NOMO-1 treated with dmso at 0.1 percent for 144 hours (cell line): ENCODE measurements around the gene CHIC2.

Experiments used
- DNase-seq: peaks from one replicate; lab custom pipeline; 2025; ENCODE audit not compliant: unreplicated experiment; lab: John Stamatoyannopoulos, UW

CHIC2 gene

DNA sequence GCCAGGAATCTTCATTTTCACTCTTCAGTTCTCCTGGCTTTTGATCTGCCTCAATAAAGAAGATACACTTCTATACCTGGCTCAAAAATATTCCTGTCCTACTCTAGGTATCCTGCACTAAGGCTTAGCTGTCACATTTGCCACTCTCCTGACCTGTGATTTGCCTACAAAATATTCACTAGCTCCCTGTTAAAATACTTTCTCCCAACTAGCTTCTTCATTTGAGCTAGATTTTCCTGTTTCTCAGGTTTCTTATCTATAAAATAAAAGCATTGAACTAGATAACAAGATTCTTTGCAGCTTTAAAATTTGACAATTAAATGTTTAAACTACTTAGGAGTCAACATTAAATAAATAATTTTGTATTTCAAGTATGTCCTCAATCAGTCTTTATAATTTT, 53.2 kb downstream of the CHIC2 start:
- no peak for DNase-seq

DNA sequence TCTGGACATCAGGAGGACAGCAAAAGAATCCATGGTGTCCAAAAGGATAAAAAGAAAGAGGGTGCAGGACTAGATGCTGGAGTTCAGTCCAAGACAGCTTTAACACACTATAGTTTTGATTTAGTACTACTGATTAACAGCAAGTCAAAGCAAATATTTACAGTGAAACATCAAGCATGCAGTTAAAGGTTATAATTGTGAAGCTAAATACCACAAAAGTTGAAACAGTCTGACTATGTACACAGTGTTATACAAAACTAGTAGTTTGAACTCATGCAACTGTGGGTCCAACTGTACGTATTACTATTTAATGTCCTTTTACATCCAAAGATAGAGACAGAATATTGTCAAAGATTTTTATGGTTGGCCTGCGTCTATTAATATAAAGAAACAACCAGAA, 57.6 kb downstream of the CHIC2 start:
- DNase-seq: no peak

DNA sequence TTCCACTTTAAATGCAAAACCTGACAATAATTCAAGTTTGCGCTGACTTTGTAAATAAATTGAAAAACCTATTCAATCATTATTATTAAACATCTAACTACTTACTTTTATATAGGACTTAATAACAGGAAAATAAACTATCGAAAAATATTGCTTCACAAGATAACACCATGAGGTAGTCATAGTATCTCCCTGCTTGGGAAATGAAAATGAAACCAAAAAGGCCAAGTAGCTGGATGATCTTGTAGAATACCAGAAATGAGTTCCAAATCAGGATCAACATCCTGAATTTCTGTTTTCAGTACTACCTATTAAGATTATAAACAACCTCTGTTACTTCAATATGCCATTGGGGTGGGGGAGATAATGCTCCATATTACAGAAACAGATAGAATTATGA, 58.9 kb downstream of the CHIC2 start:
- no peak for DNase-seq

DNA sequence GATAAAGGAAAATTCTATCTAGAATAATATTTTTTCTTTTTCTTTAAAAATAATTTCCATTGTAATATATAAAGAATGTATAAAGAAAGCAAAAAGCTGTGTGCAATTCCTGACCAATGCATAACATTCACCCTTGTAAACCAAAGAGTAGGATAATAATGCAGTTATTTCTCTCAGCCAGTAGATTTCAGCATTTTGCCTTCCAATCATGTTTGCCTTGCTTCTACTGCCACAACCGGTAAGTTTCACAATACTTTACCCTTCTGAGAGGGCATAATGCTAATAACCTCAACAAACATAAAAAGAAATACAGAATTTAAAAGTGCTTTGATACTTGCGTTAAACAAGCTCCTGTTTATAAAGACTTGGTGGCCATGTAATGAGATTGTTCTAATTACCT, 59.9 kb downstream of the CHIC2 start:
- DNase-seq: no peak

DNA sequence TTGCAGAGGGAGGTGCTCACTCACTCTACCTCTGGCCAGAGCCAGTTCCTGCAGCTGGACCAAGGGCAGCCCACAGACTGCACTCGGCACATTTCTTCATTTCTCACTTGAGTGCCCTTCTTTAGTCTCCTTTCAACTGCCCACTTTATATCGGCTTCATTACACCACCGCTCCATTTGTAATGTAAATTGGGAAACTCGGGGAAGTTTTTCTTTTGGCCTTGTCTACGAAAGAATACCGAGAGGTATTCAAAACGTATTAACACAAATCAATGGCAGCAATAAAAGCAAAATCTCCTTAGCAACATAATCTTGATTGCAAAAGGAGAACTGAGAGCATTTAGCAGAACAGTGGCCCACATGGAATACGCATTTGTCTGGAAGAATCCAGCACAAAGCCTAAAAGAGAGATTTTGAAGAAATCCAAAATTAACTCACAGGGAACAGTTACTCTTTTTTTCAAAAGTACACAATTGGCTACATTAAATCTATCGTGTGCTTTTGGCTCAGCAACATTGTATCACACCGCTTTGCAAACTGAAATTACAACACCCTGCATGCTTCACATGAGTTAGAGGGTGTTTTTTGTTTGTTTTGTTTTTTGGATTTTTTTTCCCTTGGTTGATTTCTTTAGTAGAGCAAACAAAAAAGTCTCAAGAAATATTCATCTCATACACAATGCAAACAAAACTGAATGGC, 62.6 kb downstream of the CHIC2 start:
- DNase-seq: no peak

DNA sequence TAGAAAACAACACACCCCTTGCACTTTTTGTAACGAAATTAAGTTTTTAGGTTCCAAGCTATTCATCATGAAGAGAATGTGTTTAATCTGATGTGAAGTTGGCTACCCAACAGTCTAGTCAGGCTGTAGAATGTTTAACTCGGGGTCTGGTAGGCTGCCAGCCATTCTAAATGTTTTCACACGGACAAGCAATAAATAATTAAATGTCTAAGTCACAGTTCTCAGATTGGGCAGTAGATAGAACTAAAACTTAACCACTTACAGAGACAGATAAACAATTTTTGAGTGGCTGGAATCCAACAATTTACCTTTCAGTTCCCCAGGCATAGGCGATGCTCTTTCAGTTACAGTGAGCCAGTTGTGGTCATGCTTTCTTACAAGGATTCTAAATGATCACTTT, 66.5 kb downstream of the CHIC2 start:
- no peak for DNase-seq

DNA sequence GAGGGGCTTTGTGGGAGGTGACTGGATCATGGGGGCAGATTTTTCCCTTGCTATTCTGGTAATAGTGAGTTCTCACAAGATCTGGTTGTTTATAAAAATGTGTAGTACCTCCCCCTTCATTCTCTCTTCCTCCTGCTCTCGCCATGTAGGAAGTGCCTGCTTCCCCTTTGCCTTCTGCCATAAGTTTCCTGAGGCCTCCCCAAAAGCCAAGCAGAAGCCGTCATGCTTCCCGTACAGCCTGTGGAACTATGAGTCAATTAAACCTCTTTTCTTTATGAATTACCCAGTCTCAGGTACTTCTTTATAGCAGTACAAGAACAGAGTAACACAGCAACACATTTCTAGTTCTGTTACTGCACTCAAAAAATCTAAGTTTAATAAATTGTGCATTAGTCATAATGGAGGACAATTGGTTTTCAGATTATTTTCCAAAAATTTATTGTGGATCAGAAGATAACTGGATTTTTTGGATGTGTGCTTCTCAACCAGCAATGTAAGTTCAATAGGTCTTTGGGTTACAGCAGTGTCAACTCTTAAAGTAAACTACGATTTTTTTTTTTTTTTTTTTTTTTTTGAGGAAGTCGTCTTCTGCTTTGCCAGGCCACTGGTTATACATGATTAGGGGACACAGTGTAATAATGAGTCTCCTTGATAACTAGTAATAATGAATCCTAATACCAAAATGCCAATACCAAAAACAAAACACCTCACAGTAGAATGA, 69.9 kb downstream of the CHIC2 start:
- no peak for DNase-seq

DNA sequence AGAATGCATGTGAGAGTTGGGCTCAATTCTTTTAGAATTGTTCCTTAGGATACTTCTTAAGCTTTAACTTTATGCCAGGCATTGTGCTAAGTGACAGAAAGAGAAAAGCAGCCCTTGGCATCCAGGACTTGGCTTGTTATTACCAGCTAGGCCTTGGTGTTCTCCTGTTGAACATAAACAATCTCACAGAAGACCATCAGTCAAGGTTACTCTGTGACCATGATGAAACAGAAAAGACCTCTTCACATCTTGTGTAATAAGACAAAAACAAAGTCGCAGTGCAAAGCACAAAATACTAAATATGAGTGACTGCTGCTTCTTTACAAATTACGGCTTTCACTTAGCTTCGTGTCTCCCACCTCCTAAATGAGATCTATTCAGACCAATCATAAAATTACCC, 71.6 kb downstream of the CHIC2 start:
- no peak for DNase-seq

DNA sequence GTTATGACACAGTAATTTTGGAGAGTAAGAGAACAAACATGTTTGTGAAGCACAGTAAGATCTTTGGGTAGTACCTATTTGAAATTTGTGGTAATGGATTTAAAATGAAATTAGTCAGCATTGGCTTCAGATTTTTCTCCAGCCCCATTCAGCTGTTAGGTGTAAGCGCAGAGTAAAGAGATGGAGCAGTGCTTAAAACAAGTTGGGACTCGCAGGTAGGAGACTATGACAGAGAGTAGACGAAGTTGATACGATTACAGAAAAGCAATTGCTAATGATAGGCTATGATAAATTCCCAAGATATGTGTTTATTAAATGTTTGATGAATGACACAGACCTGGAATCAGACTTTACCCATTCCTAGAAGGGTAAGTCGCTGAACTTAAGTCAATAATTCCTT, 72.6 kb downstream of the CHIC2 start:
- DNase-seq: no peak

DNA sequence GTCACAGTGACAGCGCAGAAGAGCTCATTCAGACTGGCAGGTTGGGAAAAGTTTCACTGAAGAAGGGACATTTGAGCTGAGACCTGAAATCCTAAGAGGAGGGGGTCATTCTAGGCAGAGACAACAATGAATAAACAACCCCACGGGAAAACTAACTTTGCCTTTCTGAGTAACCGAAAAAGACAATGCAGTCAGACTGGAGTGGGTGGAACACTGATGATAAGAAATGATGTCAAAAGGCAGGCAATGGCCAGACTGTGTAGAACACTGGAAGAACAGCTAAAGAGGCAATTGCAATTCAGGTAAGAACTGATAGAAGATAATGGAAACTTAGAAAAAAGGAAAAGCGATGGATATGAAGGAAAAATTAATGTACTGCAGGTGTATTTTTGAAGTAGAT, 73.8 kb downstream of the CHIC2 start:
- DNase-seq: no peak

DNA sequence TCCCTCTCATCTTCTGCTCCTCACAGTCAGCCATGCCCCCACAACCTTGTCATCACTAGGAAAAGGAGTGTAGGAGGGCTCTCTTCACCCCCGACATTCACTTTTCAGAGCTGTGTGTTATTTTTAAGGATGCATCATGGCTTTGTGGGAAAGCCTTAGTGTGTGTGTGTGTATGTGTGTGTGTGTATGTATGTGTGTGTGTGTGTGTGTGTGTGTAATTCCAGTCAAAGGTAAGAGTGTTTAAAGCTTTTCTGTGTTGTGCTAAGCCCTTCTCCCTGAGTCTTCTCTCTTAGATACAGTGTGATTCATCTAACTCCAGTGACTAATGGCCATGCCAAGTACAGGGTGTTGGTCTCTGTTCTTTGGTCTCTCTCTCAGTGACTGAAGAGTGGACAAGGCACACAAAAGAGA, 76.6 kb downstream of the CHIC2 start:
- no peak for DNase-seq

DNA sequence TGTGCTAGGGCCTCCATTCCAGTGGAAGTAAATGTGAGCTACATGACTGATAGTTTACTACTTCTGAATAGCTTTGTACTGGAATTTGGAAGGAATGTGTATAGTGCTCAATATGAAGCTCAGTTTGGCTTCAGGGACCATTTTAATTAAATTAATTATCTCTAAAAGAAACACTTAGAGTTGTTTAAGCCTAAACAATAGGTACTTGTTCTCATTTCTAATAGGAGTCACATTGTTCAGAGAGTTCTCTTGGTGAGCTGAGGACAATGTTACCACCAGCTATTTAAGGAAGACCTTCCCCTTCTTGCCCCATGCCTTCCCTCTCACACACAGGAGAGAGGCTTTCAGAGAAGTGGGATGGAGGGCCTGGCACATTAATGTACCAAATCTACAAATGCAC, 78.3 kb downstream of the CHIC2 start:
- DNase-seq: no peak

DNA sequence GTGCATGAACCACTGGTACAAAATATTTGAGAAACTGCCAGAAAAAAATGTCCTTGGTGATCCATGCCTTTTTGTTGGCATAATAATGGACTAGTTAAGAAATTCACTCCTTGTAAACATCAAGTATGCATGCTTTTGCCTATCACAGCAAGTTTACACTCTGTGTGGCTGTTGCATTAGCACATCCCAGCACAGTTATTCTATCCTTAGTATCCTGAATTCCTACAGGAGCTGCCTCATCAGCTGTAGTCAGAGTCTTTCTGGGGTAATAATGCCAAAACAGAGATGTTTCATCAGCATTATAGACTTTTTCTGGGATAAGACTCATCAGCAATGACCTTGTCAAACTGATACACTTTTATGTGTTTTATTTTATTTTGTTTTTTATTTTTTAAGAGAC, 82.8 kb downstream of the CHIC2 start:
- DNase-seq: no peak

DNA sequence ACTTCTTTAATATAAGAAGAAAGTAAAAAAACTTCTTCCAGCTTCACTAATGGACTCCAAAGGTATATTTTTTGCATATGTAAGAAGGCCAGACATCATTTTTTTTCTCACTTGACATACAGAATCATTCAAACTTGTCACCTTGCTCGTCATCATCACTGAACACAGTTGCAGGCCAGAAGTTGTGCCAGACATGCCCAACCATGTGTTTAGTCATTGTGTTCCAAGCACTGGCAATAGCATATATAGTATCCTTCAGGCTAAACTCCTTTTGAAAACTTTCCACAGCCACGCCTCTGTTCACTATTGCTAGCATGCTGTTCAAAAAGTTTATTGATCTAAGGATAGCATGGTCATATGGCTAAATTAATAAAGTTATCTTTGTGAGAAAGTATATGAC, 83.3 kb downstream of the CHIC2 start:
- DNase-seq: no peak

DNA sequence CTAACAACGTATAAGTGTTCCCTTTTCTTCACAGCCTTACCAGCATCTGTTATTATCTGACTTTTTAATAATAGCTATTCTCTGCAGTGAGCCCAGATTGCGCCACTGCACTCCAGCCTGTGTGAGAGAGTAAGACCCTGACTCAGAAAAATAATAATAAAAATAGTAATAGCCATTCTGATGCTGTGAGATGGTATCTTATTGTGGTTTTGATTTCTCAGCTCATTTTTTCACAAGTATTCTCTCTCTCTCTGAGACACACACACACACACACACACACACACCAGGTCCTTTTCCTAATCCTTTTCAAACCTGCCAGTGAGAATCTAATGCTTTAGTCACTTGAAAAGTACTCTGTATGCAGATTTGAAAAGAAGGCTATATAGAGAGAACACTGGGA, 89.8 kb downstream of the CHIC2 start:
- DNase-seq: no peak

DNA sequence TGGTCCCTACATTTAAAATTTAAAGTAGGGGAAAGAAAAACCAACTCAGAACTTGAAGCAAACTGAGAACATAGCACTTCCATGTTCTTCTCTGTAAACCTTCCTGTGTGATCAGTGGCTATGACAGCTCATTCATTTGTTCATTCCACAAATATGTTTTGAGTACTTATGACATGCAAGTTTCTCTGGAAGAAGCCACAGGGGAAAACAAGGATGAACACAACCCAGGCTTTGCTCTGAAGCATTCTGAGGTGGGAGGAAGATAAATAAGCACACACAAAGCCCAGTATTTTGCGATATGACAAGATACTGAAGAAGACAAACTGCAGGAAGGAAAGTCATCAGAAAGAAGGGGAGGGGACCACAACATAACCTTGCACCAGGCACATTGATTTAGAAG, 96.4 kb downstream of the CHIC2 start:
- no peak for DNase-seq

DNA sequence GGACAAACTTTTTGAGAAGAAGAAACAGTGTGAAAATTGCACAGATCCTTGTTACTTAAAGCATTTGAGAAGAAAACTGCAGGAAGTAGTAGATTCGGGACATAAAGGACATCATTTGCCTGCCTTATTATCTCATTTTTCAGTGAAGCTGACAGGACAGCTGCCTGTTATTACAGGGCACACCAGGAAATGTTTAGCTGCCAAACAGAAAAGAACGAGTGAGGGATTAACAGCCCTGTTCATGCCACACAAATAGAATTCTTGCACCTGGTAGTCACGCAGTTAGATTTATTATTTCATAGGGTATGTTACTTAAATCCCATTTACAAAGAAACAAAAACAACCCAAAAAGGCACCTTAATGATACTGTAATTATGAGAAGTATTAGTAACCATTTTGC, 100.6 kb downstream of the CHIC2 start:
- no peak for DNase-seq

DNA sequence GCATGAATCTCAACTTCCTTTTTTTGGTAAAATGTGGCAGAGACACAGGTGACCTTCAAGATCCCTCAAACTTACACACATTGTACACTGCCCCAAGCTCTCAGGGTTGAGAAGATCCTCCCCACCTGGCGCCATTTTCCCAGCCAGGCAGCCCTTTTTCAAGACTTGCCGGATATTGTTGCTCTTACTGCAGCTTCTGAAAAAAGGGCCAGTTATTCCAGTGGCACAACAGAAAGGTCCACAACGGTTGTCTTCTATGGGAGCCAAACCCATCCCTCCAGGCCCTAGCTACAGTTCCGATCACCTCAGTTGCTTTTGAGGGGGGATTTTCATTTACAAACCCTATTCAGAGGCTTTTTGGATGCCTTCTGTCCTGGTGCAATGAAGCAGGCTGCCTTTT, 101.1 kb downstream of the CHIC2 start:
- no peak for DNase-seq

DNA sequence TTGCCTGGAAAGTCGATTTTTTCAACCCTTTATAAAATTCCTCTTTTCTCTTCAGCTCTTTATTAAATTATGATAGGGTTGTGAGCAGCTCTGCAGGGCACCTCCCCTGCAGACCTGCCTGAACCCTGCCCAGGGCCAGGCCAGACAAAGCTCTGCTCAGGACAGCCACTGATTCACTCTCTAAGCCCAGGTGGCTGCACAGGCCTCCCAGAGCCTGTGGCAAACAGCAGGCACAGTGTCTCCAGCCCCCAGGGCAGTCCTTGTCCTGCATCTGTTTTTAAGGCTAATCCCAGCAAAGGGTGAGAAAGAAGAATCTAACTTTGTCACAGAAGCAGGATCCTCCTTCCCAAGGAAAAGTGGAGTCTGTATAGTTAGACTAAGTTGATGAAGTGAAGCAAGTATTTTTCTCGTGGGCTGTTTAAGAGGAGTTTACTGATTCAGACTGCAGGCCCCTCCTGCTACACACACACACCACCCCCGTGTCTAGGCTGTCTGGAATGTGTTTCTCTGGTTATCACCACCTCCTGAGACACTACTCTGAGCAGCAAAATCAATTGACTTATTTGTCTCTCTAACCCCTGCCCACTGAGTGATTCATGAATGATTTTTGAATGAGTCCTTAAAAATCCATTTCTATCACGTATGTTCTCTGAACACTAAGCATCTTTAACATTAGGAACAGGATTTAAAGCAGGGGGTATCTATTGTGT, 101.7 kb downstream of the CHIC2 start:
- DNase-seq: no peak

DNA sequence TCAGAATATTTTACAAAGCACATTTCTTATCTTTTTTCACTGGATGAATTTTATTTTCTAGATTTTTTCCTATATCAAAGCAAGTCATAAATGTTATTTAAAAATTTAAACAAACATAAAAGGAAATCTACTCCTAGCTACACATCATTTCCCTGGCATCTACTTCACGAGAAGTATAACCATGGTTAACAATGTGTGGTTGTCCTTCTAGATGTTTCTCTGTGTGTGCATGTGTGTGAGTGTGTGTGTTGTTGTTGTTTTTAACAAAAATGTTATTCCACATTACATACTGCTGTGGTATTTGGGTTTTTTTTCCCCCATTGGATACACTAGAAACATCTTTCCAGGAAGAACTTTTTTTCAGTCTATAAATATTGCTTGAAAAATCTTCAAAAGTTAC, 103.1 kb downstream of the CHIC2 start:
- DNase-seq: no peak

DNA sequence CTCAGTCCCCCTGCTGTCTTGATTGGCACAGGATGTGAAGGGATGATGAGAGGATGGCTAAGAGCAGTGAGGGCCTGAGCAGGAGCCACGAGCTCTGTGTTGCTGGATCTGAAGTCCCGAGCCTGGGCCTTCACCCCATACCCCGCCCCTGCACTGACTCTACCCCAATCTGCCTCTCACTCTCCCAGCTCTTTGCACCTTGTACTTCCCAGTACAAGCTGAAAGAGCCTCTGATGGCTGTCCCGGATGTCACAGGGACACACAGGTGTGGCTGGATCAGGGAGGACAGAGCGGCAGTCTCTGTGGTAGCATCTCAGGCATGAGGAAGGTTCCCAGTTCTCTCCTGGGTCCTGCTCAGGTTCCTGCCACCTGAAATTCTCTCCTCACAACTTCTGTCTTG, 103.6 kb downstream of the CHIC2 start:
- no peak for DNase-seq
